K562 (cell line): ENCODE data around the gene TICAM1. TPM values are rescaled to one million over a fixed set of nuclear protein-coding genes. Genes with fewer than 3 reads are reported as not detected.

Source experiments
- CHD1 ChIP-seq: fragments of 200-600 bp; sonication (generic); IDR thresholded peaks from one replicate; pipeline ENCODE4 v1.6.1; 2012; ENCODE audit warnings: mild to moderate bottlenecking, moderate library complexity, low read length, inconsistent platforms
- HDAC2 ChIP-seq: fragments of 450-650 bp; IDR thresholded peaks from 2 replicates; pipeline ENCODE4 v1.6.1; 2016; ENCODE audit warnings: mild to moderate bottlenecking
- MIER1 ChIP-seq: fragments of 450-650 bp; IDR thresholded peaks from 2 replicates; pipeline ENCODE4 v1.6.1; 2016; ENCODE audit warnings: antibody characterized with exemption, mild to moderate bottlenecking, low read depth
- ZNF354B ChIP-seq: fragments of 250-450 bp; sonication (Bioruptor Pico); IDR thresholded peaks from 2 replicates; pipeline ENCODE4 v1.4.0; 2020
- polyA plus RNA-seq, 8 experiments: library from polyadenylated mRNA; depleted of rRNA in 4 of 8; stranded (reverse) in 5 of 8; unstranded in 3 of 8; fragments of >200 nt; fragmentation: Nextera tagmentation in 2 of 8; fragmentation: Illumina TruSeq in 1 of 8; extraction: Ambion mirVana in 2 of 8; extraction: Trizol in 1 of 8; gene quantifications; 2 replicates each; pipeline versions ENCODE4 v1.2.1 to v1.2.3, GENCODE V29; 2011 to 2014; ENCODE audit warnings: inconsistent platforms in 1 of 8, missing spikeins in 1 of 8
- total RNA-seq, 7 experiments: library from RNA; depleted of rRNA in 6 of 7; stranded (reverse); fragments of >200 nt in 6 of 7; fragmentation: Illumina TruSeq in 2 of 7; extraction: Trizol in 2 of 7; gene quantifications; 2 replicates each; pipeline versions ENCODE4 v1.2.1 to v1.2.3, GENCODE V29; 2011 to 2021; ENCODE audit warnings: low replicate concordance in 1 of 7
- TF ChIP-seq, protein P1 (sequence below): fragments of 450-650 bp; IDR thresholded peaks from 2 replicates; pipeline ENCODE4 v1.7.1; 2018; ENCODE audit warnings: mild to moderate bottlenecking, low read depth; ENCODE audit not compliant: partially characterized antibody
- TF ChIP-seq, protein P2 (sequence below): fragments of 250-450 bp; sonication (Bioruptor Pico); IDR thresholded peaks from 2 replicates; pipeline ENCODE4 v1.4.0; 2020; ENCODE audit warnings: mild to moderate bottlenecking
- TF ChIP-seq, protein P3 (sequence below): sonication (generic); formaldehyde crosslinking; IDR thresholded peaks from 2 replicates; pipeline ENCODE4 v1.9.0; 2022; ENCODE audit warnings: mild to moderate bottlenecking, missing genetic modification reagents
- TF ChIP-seq, protein P4 (sequence below): fragments of 450-650 bp; IDR thresholded peaks from 2 replicates; pipeline ENCODE4 v1.6.1; 2016

The TICAM1 gene
- total and polyA plus RNA-seq, 9 of the 15 experiments (the other 6 are each of a cell fraction or from before 2014, with no cell fraction given), result 0.07 to 11.6 (median 1.5) TPM

DNA sequence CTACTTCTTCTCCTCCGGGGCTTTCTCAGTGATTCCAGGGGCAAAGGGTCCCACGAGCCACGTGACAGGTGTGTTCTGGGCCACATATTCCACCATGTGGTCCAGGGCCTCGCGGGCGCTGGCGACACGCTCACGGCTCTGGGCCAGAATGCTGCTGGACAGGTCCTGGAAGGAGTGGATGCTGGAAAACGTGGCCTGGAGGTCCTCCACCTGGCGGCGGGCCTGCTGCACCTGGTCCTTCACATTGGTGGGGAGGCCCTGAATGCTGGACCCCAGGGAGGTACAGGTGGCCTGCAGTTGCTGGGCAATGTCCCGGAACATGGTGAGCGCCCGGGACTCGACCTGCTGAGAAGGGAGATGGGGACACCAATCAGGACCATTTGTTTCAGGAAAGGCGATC, 7.7 kb upstream of the TICAM1 start (continued):
- TF ChIP-seq, protein P1, sequence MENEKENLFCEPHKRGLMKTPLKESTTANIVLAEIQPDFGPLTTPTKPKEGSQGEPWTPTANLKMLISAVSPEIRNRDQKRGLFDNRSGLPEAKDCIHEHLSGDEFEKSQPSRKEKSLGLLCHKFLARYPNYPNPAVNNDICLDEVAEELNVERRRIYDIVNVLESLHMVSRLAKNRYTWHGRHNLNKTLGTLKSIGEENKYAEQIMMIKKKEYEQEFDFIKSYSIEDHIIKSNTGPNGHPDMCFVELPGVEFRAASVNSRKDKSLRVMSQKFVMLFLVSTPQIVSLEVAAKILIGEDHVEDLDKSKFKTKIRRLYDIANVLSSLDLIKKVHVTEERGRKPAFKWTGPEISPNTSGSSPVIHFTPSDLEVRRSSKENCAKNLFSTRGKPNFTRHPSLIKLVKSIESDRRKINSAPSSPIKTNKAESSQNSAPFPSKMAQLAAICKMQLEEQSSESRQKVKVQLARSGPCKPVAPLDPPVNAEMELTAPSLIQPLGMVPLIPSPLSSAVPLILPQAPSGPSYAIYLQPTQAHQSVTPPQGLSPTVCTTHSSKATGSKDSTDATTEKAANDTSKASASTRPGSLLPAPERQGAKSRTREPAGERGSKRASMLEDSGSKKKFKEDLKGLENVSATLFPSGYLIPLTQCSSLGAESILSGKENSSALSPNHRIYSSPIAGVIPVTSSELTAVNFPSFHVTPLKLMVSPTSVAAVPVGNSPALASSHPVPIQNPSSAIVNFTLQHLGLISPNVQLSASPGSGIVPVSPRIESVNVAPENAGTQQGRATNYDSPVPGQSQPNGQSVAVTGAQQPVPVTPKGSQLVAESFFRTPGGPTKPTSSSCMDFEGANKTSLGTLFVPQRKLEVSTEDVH, result no peak
- TF ChIP-seq ZNF354B (CRISPR knock-in tag) (no peak), CHD1 (no peak), MIER1 (no peak), HDAC2 (no peak)
- TF ChIP-seq, protein P2, sequence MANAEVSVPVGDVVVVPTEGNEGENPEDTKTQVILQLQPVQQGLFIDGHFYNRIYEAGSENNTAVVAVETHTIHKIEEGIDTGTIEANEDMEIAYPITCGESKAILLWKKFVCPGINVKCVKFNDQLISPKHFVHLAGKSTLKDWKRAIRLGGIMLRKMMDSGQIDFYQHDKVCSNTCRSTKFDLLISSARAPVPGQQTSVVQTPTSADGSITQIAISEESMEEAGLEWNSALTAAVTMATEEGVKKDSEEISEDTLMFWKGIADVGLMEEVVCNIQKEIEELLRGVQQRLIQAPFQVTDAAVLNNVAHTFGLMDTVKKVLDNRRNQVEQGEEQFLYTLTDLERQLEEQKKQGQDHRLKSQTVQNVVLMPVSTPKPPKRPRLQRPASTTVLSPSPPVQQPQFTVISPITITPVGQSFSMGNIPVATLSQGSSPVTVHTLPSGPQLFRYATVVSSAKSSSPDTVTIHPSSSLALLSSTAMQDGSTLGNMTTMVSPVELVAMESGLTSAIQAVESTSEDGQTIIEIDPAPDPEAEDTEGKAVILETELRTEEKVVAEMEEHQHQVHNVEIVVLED (CRISPR knock-in tag), result no peak
- TF ChIP-seq, protein P3, sequence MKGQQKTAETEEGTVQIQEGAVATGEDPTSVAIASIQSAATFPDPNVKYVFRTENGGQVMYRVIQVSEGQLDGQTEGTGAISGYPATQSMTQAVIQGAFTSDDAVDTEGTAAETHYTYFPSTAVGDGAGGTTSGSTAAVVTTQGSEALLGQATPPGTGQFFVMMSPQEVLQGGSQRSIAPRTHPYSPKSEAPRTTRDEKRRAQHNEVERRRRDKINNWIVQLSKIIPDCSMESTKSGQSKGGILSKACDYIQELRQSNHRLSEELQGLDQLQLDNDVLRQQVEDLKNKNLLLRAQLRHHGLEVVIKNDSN (CRISPR knock-in tag), result no peak
- TF ChIP-seq, protein P4, sequence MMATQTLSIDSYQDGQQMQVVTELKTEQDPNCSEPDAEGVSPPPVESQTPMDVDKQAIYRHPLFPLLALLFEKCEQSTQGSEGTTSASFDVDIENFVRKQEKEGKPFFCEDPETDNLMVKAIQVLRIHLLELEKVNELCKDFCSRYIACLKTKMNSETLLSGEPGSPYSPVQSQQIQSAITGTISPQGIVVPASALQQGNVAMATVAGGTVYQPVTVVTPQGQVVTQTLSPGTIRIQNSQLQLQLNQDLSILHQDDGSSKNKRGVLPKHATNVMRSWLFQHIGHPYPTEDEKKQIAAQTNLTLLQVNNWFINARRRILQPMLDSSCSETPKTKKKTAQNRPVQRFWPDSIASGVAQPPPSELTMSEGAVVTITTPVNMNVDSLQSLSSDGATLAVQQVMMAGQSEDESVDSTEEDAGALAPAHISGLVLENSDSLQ, result no peak
